ENCODE data around the gene CLCN3. TPM values are rescaled to one million over a fixed set of nuclear protein-coding genes. Genes with fewer than 3 reads are reported as not detected.

The CLCN3 gene
- total and polyA plus RNA-seq, 2 of the 13 experiments (the other 11 are each of a cell fraction or from before 2014, with no cell fraction given), result 13.6 to 23.7 TPM

- 0 out of 2 replicates have a peak, but pooled peaks have one; percentile 27 for TF ChIP-seq SP140L (CRISPR knock-in tag; IDR thresholded peaks at IDR 0.05; ENCODE audit: borderline replicate concordance)
- no peak for TF ChIP-seq SKI (IDR thresholded peaks at IDR 0.05; ENCODE audit: partially characterized antibody)
- 0 out of 2 replicates have a peak, but pooled peaks have one; percentile 51 for TF ChIP-seq ZNF550 (CRISPR knock-in tag; IDR thresholded peaks at IDR 0.05; ENCODE audit: borderline replicate concordance)
- no peak for TF ChIP-seq SIX1 (CRISPR knock-in tag; IDR thresholded peaks at IDR 0.05; ENCODE audit: borderline replicate concordance)
- TF ChIP-seq ZNF83 (CRISPR knock-in tag; IDR thresholded peaks at IDR 0.05; ENCODE audit: borderline replicate concordance), result no peak
- TF ChIP-seq KIAA2018 (CRISPR knock-in tag; IDR thresholded peaks at IDR 0.05; ENCODE audit: borderline replicate concordance), result no peak
- TF ChIP-seq KLF9 (CRISPR knock-in tag; IDR thresholded peaks at IDR 0.05; ENCODE audit: low read depth), result no peak
- peak; percentile 91 for TF ChIP-seq YEATS2 (CRISPR knock-in tag; IDR thresholded peaks at IDR 0.05; ENCODE audit: borderline replicate concordance)
- 0 out of 2 replicates have a peak, but pooled peaks have one; percentile 26 for TF ChIP-seq KLF11 (CRISPR knock-in tag; IDR thresholded peaks at IDR 0.05)
- TF ChIP-seq PRPF4 (IDR thresholded peaks at IDR 0.05; ENCODE audit: low read depth, low read length, poor library complexity, severe bottlenecking), result no peak
- TF ChIP-seq KMT2B (CRISPR knock-in tag; IDR thresholded peaks at IDR 0.05), result peak; percentile 95
- TF ChIP-seq ZNF441 (CRISPR knock-in tag; IDR thresholded peaks at IDR 0.05; ENCODE audit: borderline replicate concordance), result no peak; the same call in 1 of the 2 replicates
- 0 out of 2 replicates have a peak, but pooled peaks have one; percentile 10 for TF ChIP-seq NFYC (CRISPR knock-in tag; IDR thresholded peaks at IDR 0.05)
- peak; percentile 29; the same call in 1 of the 2 replicates for TF ChIP-seq ZNF782 (CRISPR knock-in tag; IDR thresholded peaks at IDR 0.05; ENCODE audit: borderline replicate concordance)
- TF ChIP-seq, protein P1, sequence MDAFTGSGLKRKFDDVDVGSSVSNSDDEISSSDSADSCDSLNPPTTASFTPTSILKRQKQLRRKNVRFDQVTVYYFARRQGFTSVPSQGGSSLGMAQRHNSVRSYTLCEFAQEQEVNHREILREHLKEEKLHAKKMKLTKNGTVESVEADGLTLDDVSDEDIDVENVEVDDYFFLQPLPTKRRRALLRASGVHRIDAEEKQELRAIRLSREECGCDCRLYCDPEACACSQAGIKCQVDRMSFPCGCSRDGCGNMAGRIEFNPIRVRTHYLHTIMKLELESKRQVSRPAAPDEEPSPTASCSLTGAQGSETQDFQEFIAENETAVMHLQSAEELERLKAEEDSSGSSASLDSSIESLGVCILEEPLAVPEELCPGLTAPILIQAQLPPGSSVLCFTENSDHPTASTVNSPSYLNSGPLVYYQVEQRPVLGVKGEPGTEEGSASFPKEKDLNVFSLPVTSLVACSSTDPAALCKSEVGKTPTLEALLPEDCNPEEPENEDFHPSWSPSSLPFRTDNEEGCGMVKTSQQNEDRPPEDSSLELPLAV (CRISPR knock-in tag; conservative IDR thresholded peaks at IDR 0.05; ENCODE audit: low read depth), result no peak
- 0 out of 2 replicates have a peak, but pooled peaks have one; percentile 36 for TF ChIP-seq ZNF232 (CRISPR knock-in tag; IDR thresholded peaks at IDR 0.05; ENCODE audit: borderline replicate concordance)
- peak; percentile 48; the same call in 1 of the 2 replicates for TF ChIP-seq BCL6 (CRISPR knock-in tag; IDR thresholded peaks at IDR 0.05)
- TF ChIP-seq NKX3-1 (CRISPR knock-in tag; IDR thresholded peaks at IDR 0.05), result 0 out of 2 replicates have a peak, but pooled peaks have one; percentile 43
- TF ChIP-seq MTF2 (CRISPR knock-in tag; IDR thresholded peaks at IDR 0.05; ENCODE audit: borderline replicate concordance), result 0 out of 2 replicates have a peak, but pooled peaks have one; percentile 31
Observed at GRCh38 chr4:169757575-169758184, 137.3 kb downstream of the CLCN3 start, which contains the start of gene HPF1 (continued).

Measured in HepG2 (cell line).